Duodenal mucosa (tissue), 2 donors: ENCODE measurements around the gene CSDE1.

Experiments used
- H3K27ac ChIP-seq: one replicate; pipeline ENCODE4 v1.7.0; 2013; ENCODE audit warnings: low read depth, low read length
- H3K27me3 ChIP-seq, 2 donors: one replicate each; pipeline ENCODE4 v1.7.0; 2013; ENCODE audit warnings: low read length in 2 of 2, control low read depth in 1 of 2; ENCODE audit not compliant: insufficient read depth in 2 of 2, control insufficient read depth in 1 of 2
- H3K36me3 ChIP-seq, 2 donors: one replicate each; pipeline ENCODE4 v1.7.0; 2013; ENCODE audit warnings: low read length in 2 of 2, control low read depth in 1 of 2; ENCODE audit not compliant: insufficient read depth in 2 of 2, control insufficient read depth in 1 of 2
- H3K4me1 ChIP-seq, 2 donors: one replicate each; pipeline ENCODE4 v1.7.0; 2013; ENCODE audit warnings: low read length in 2 of 2, control low read depth in 1 of 2; ENCODE audit not compliant: insufficient read depth in 2 of 2, control insufficient read depth in 1 of 2
- H3K4me3 ChIP-seq, 2 donors: one replicate each; pipeline ENCODE4 v1.7.0; 2013; ENCODE audit warnings: low read length in 2 of 2, low read depth in 1 of 2
- H3K9ac ChIP-seq, 2 donors: one replicate each; pipeline ENCODE4 v1.7.0; 2013; ENCODE audit warnings: low read length in 2 of 2, low read depth in 1 of 2
- H3K9me3 ChIP-seq, 2 donors: one replicate each; pipeline ENCODE4 v1.7.0; 2013; ENCODE audit warnings: low read length in 2 of 2, control low read depth in 1 of 2; ENCODE audit not compliant: control insufficient read depth in 1 of 2

CSDE1 gene

GRCh38 chr1:114725230-114725629 is 32.6 kb downstream of the CSDE1 start:
- no peak overlapping the region for H3K4me3 ChIP-seq
- H3K4me1 ChIP-seq: peaks cover 0 to 3% of the 10 kb centered on the region in 2 donors
- no peaks in the 10 kb centered on the region for H3K27me3 ChIP-seq
- no peak overlapping the region for H3K27ac ChIP-seq
- H3K9ac ChIP-seq: no peak overlapping the region
- H3K36me3 ChIP-seq: peaks cover 74 to 96% of the 10 kb centered on the region in 2 donors
- no peaks in the 10 kb centered on the region for H3K9me3 ChIP-seq

- no peak overlapping the region for H3K4me3 ChIP-seq
- H3K9ac ChIP-seq: no peak overlapping the region
- H3K4me1 ChIP-seq: peaks cover 0 to 4% of the 10 kb centered on the region in 2 donors
- H3K9me3 ChIP-seq: no peaks in the 10 kb centered on the region
- H3K27ac ChIP-seq: no peak overlapping the region
- no peaks in the 10 kb centered on the region for H3K27me3 ChIP-seq
- peaks cover 80 to 97% of the 10 kb centered on the region in 2 donors for H3K36me3 ChIP-seq
Observed at GRCh38 chr1:114723915-114724314, 33.9 kb downstream of the CSDE1 start.

- H3K9ac ChIP-seq: no peak overlapping the region
- H3K27me3 ChIP-seq: no peaks in the 10 kb centered on the region
- H3K9me3 ChIP-seq: no peaks in the 10 kb centered on the region
- H3K36me3 ChIP-seq: peaks cover 84 to 97% of the 10 kb centered on the region in 2 donors
- H3K4me3 ChIP-seq: no peak overlapping the region
- H3K4me1 ChIP-seq: peaks cover 0 to 4% of the 10 kb centered on the region in 2 donors
- H3K27ac ChIP-seq: no peak overlapping the region
Observed at GRCh38 chr1:114723457-114723856, 34.3 kb downstream of the CSDE1 start.

- peaks cover 6 to 10% of the 10 kb centered on the region in 2 donors for H3K4me1 ChIP-seq
- no peak overlapping the region for H3K9ac ChIP-seq
- H3K36me3 ChIP-seq: peaks cover 62 to 79% of the 10 kb centered on the region in 2 donors
- H3K27me3 ChIP-seq: no peaks in the 10 kb centered on the region
- H3K27ac ChIP-seq: no peak overlapping the region
- H3K4me3 ChIP-seq: no peak overlapping the region
- no peaks in the 10 kb centered on the region for H3K9me3 ChIP-seq
Observed at GRCh38 chr1:114720492-114720891, 37.3 kb downstream of the CSDE1 start.

- no peaks in the 10 kb centered on the region for H3K27me3 ChIP-seq
- no peaks in the 10 kb centered on the region for H3K9me3 ChIP-seq
- peaks cover 10 to 16% of the 10 kb centered on the region in 2 donors for H3K4me1 ChIP-seq
- H3K36me3 ChIP-seq: peaks cover 52 to 68% of the 10 kb centered on the region in 2 donors
- H3K9ac ChIP-seq: no peak overlapping the region
- no peak overlapping the region for H3K27ac ChIP-seq
- H3K4me3 ChIP-seq: no peak overlapping the region
Observed at GRCh38 chr1:114719424-114719787, 38.4 kb downstream of the CSDE1 start.

- Histone ChIP-seq H3K36me3 (peaks cover 48 to 63% of the 10 kb centered on the region in 2 donors), H3K4me3 (no peak overlapping the region), H3K27me3 (no peaks in the 10 kb centered on the region), H3K4me1 (peaks cover 10 to 21% of the 10 kb centered on the region in 2 donors), H3K27ac (no peak overlapping the region), H3K9ac (no peak overlapping the region), H3K9me3 (no peaks in the 10 kb centered on the region)
Observed at GRCh38 chr1:114718661-114719423, 38.9 kb downstream of the CSDE1 start.

GRCh38 chr1:114716304-114717170 is 41.2 kb downstream of the CSDE1 start, which contains the start of gene NRAS:
TSS of gene NRAS (minus strand) at chr1:114716771. CDS start at chr1:114716160, 611 bp downstream.
- peak within 1 kb of the TSS; percentile 96 to 100 for H3K4me3 ChIP-seq
- peak within 1 kb of the TSS; percentile 91 for H3K27ac ChIP-seq
- H3K27me3 ChIP-seq: no peaks in the 10 kb centered on the region
- peaks cover 10 to 36% of the 10 kb centered on the region in 2 donors for H3K4me1 ChIP-seq
- peak within 1 kb of the TSS; percentile 94 to 100 for H3K9ac ChIP-seq
- no peaks in the 10 kb centered on the region for H3K9me3 ChIP-seq
- H3K36me3 ChIP-seq: peaks cover 29 to 47% of the 10 kb centered on the region in 2 donors

- H3K9ac ChIP-seq: peak overlapping the region; percentile 94 to 100
- H3K27ac ChIP-seq: peak overlapping the region; percentile 91
- no peaks in the 10 kb centered on the region for H3K27me3 ChIP-seq
- no peaks in the 10 kb centered on the region for H3K9me3 ChIP-seq
- peaks cover 23 to 48% of the 10 kb centered on the region in 2 donors for H3K36me3 ChIP-seq
- peaks cover 10 to 36% of the 10 kb centered on the region in 2 donors for H3K4me1 ChIP-seq
- H3K4me3 ChIP-seq: peak overlapping the region; percentile 96 to 100
Observed at GRCh38 chr1:114715952-114716303, 41.9 kb downstream of the CSDE1 start.

- H3K4me1 ChIP-seq: peaks cover 10 to 32% of the 10 kb centered on the region in 2 donors
- H3K9me3 ChIP-seq: no peaks in the 10 kb centered on the region
- no peak overlapping the region for H3K9ac ChIP-seq
- H3K27ac ChIP-seq: no peak overlapping the region
- H3K27me3 ChIP-seq: no peaks in the 10 kb centered on the region
- no peak overlapping the region for H3K4me3 ChIP-seq
- peaks cover 10 to 42% of the 10 kb centered on the region in 2 donors for H3K36me3 ChIP-seq
Observed at GRCh38 chr1:114712977-114713376, 44.8 kb downstream of the CSDE1 start.

GRCh38 chr1:114710360-114710759 is 47.4 kb downstream of the CSDE1 start:
- Histone ChIP-seq H3K4me3 (no peak overlapping the region), H3K36me3 (peaks cover 20 to 59% of the 10 kb centered on the region in 2 donors), H3K4me1 (peaks cover 3 to 24% of the 10 kb centered on the region in 2 donors), H3K9me3 (no peaks in the 10 kb centered on the region), H3K27ac (no peak overlapping the region), H3K9ac (no peak overlapping the region), H3K27me3 (no peaks in the 10 kb centered on the region)
